Thoracic aorta (tissue), 2 donors: Measurements from ENCODE around the gene HLA-C. TPM values are rescaled to one million over a fixed set of nuclear protein-coding genes. Genes with fewer than 3 reads are reported as not detected.

Experiments
- ATAC-seq: fragments of 150-250 bp; one replicate; pipeline ENCODE4 v1.8.0; 2017; ENCODE audit warnings: low read depth; ENCODE audit not compliant: insufficient number of reproducible peaks, low FRiP score
- DNase-seq: peaks from one replicate; pipeline ENCODE4 v3.0.0-alpha.2; 2020; ENCODE audit warnings: low spot score
- H3K27ac ChIP-seq, 2 donors: fragments of 200-600 bp; sonication (generic); 1 replicate in 1 of 2; 2 replicates in 1 of 2; pipeline ENCODE4 v1.5.1; 2016; ENCODE audit warnings: mild to moderate bottlenecking in 2 of 2, moderate library complexity in 2 of 2
- H3K27me3 ChIP-seq: fragments of 200-600 bp; sonication (generic); replicated peaks from 2 replicates; pipeline ENCODE4 v1.6.0; 2016; ENCODE audit warnings: mild to moderate bottlenecking; ENCODE audit not compliant: insufficient read depth
- H3K36me3 ChIP-seq: fragments of 200-600 bp; sonication (generic); one replicate; pipeline ENCODE4 v1.5.1; 2016
- H3K4me1 ChIP-seq, 2 donors: fragments of 200-600 bp; sonication (generic); 1 replicate in 1 of 2; 2 replicates in 1 of 2; pipeline versions ENCODE4 v1.5.1 to v1.6.0; 2016; ENCODE audit warnings: low read depth in 2 of 2, mild to moderate bottlenecking in 1 of 2; ENCODE audit not compliant: control insufficient read depth in 1 of 2
- H3K4me3 ChIP-seq: fragments of 200-600 bp; sonication (generic); 2 replicates; pipeline ENCODE4 v1.5.1; 2016; ENCODE audit warnings: mild to moderate bottlenecking
- H3K9me3 ChIP-seq: fragments of 200-600 bp; sonication (generic); 2 replicates; pipeline ENCODE4 v1.5.1; 2016
- CTCF ChIP-seq: fragments of 200-600 bp; sonication (generic); IDR thresholded peaks from one replicate; pipeline ENCODE4 v1.5.1; 2019; ENCODE audit warnings: antibody characterized with exemption
- total RNA-seq, 2 donors: library from RNA; depleted of rRNA; stranded (reverse); fragments of >200 nt; gene quantifications; one replicate each; pipeline versions ENCODE4 v1.1.0 to v1.2.3, GENCODE V29; 2016

Gene HLA-C
- total RNA-seq, 2 donors from 2014 or later: 321 to 782 TPM

GRCh38 chr6:31270788-31271640 is 878 bp downstream of the HLA-C start:
- ATAC-seq: no peak
- Histone ChIP-seq H3K27ac (peak overlapping the region; percentile 86 to 96), H3K36me3 (no peaks in the 10 kb centered on the region), H3K4me1 (peaks cover 0 to 8% of the 10 kb centered on the region in 2 donors), H3K4me3 (peak overlapping the region; percentile 80), H3K9me3 (no peaks in the 10 kb centered on the region), H3K27me3 (no peaks in the 10 kb centered on the region)
- DNase-seq: no peak
- no peak for TF ChIP-seq CTCF

GRCh38 chr6:31268836-31269235 is 3.1 kb downstream of the HLA-C start:
- Histone ChIP-seq H3K9me3 (no peaks in the 10 kb centered on the region), H3K27me3 (no peaks in the 10 kb centered on the region), H3K27ac (no peak overlapping the region), H3K36me3 (no peaks in the 10 kb centered on the region), H3K4me1 (peaks cover 0 to 8% of the 10 kb centered on the region in 2 donors), H3K4me3 (no peak overlapping the region)
- ATAC-seq (no peak), DNase-seq (no peak)
- TF ChIP-seq CTCF: no peak

- Histone ChIP-seq H3K9me3 (no peaks in the 10 kb centered on the region), H3K27ac (no peak overlapping the region), H3K4me3 (no peak overlapping the region), H3K27me3 (no peaks in the 10 kb centered on the region), H3K4me1 (peaks cover 0 to 8% of the 10 kb centered on the region in 2 donors), H3K36me3 (no peaks in the 10 kb centered on the region)
- DNase-seq: no peak
- no peak for TF ChIP-seq CTCF
- ATAC-seq: no peak
Measured at GRCh38 chr6:31268369-31268765, 3.5 kb downstream of the HLA-C start.

GRCh38 chr6:31267651-31268368 is 4.1 kb downstream of the HLA-C start:
- Histone ChIP-seq H3K36me3 (no peaks in the 10 kb centered on the region), H3K4me3 (no peak overlapping the region), H3K27ac (no peak overlapping the region), H3K27me3 (no peaks in the 10 kb centered on the region), H3K4me1 (peaks cover 0 to 5% of the 10 kb centered on the region in 2 donors), H3K9me3 (no peaks in the 10 kb centered on the region)
- no peak for DNase-seq
- no peak for ATAC-seq
- no peak for TF ChIP-seq CTCF

- Histone ChIP-seq H3K36me3 (no peaks in the 10 kb centered on the region), H3K27me3 (no peaks in the 10 kb centered on the region), H3K27ac (no peak overlapping the region), H3K9me3 (no peaks in the 10 kb centered on the region), H3K4me3 (no peak overlapping the region), H3K4me1 (no peaks in the 10 kb centered on the region)
- no peak for TF ChIP-seq CTCF
- ATAC-seq (no peak), DNase-seq (no peak)
Measured at GRCh38 chr6:31266567-31267360, 5.1 kb downstream of the HLA-C start.
